GM23338 (cell line): ENCODE results near the gene RIMS1. TPM values are rescaled to one million over a fixed set of nuclear protein-coding genes. Genes with fewer than 3 reads are reported as not detected.

Experiments
- ATAC-seq: fragments of 200-7000 bp; cut with Tn5 transposase; 3 replicates; pipeline ENCODE4 v1.9.1; 2020
- DNase-seq: peaks from one replicate; pipeline ENCODE4 v3.0.0-alpha.2; 2015; ENCODE audit warnings: low spot score
- H2AFZ ChIP-seq: fragments of 200-600 bp; sonication (generic); 2 replicates; pipeline ENCODE4 v1.8.0; 2016; ENCODE audit warnings: antibody characterized with exemption, mild to moderate bottlenecking, moderate library complexity
- H3F3A ChIP-seq: fragments of 200-600 bp; sonication (generic); replicated peaks from 2 replicates; pipeline ENCODE4 v1.8.0; 2017; ENCODE audit warnings: antibody characterized with exemption, mixed run types, low read depth
- H3K27ac ChIP-seq: fragments of 200-600 bp; sonication (generic); 2 replicates; pipeline ENCODE4 v1.6.1; 2016; ENCODE audit warnings: low read depth
- H3K27me3 ChIP-seq: fragments of 200-600 bp; sonication (generic); 2 replicates; pipeline ENCODE4 v1.8.0; 2016; ENCODE audit warnings: mild to moderate bottlenecking, mixed run types, moderate library complexity; ENCODE audit not compliant: insufficient read depth
- H3K36me3 ChIP-seq: fragments of 200-600 bp; sonication (generic); 2 replicates; pipeline ENCODE4 v1.8.0; 2016; ENCODE audit warnings: mild to moderate bottlenecking; ENCODE audit not compliant: insufficient read depth
- H3K4me1 ChIP-seq: fragments of 200-600 bp; sonication (generic); 2 replicates; pipeline ENCODE4 v1.8.0; 2016; ENCODE audit warnings: mild to moderate bottlenecking, moderate library complexity; ENCODE audit not compliant: insufficient read depth
- H3K4me2 ChIP-seq: fragments of 200-600 bp; sonication (generic); 2 replicates; pipeline ENCODE4 v1.7.1; 2017; ENCODE audit warnings: mixed run types
- H3K4me3 ChIP-seq: fragments of 200-600 bp; sonication (generic); 2 replicates; pipeline ENCODE4 v1.6.1; 2016; ENCODE audit warnings: mixed run types
- H3K79me2 ChIP-seq: fragments of 200-600 bp; sonication (generic); replicated peaks from 2 replicates; pipeline ENCODE4 v1.8.0; 2017; ENCODE audit warnings: mild to moderate bottlenecking; ENCODE audit not compliant: insufficient read depth
- H3K9me2 ChIP-seq: fragments of 200-600 bp; sonication (generic); 2 replicates; pipeline ENCODE4 v1.8.0; 2017; ENCODE audit not compliant: insufficient read depth
- H4K20me1 ChIP-seq: fragments of 200-600 bp; sonication (generic); replicated peaks from 2 replicates; pipeline ENCODE4 v1.8.0; 2017; ENCODE audit warnings: mild to moderate bottlenecking; ENCODE audit not compliant: insufficient read depth
- H3K27ac Mint-ChIP-seq: 2 replicates; pipeline ENCODE4 v1.8.0; 2020; ENCODE audit warnings: inconsistent platforms, mild to moderate bottlenecking, moderate library complexity, mixed read lengths
- H3K27me3 Mint-ChIP-seq: 3 replicates; pipeline ENCODE4 v1.8.0; 2022; ENCODE audit warnings: low read depth, mild to moderate bottlenecking, moderate library complexity, mixed read lengths, inconsistent platforms; ENCODE audit not compliant: insufficient read depth, poor library complexity
- H3K36me3 Mint-ChIP-seq: 3 replicates; pipeline ENCODE4 v1.8.0; 2021; ENCODE audit warnings: low read depth, mild to moderate bottlenecking, inconsistent platforms, moderate library complexity, mixed read lengths
- H3K4me1 Mint-ChIP-seq: 3 replicates; pipeline ENCODE4 v1.8.0; 2020; ENCODE audit warnings: mild to moderate bottlenecking, inconsistent platforms, mixed read lengths
- H3K4me3 Mint-ChIP-seq: 3 replicates; pipeline ENCODE4 v1.8.0; 2021; ENCODE audit warnings: moderate library complexity, mild to moderate bottlenecking, inconsistent platforms, mixed read lengths
- H3K9me3 Mint-ChIP-seq: 3 replicates; pipeline ENCODE4 v1.8.0; 2020; ENCODE audit warnings: moderate library complexity, mild to moderate bottlenecking, inconsistent platforms, mixed read lengths
- CREB1 ChIP-seq: fragments of 250-450 bp; sonication (Bioruptor Pico); IDR thresholded peaks from 2 replicates; pipeline ENCODE4 v1.5.0; 2020; ENCODE audit warnings: low read depth, mild to moderate bottlenecking, moderate library complexity
- CTCF ChIP-seq, 2 experiments: fragments of 200-600 bp in 1 of 2; sonication (generic) in 1 of 2; conservative IDR thresholded peaks; 2 replicates each; pipeline versions ENCODE4 v1.5.1 to v1.6.1; 2016 to 2017; ENCODE audit warnings: antibody characterized with exemption in 2 of 2, low read depth in 2 of 2, mild to moderate bottlenecking in 2 of 2, moderate library complexity in 1 of 2
- ETS1 ChIP-seq: IDR thresholded peaks from 2 replicates; pipeline ENCODE4 v1.6.1; 2016; ENCODE audit warnings: antibody characterized with exemption
- EZH2 ChIP-seq: fragments of 200-600 bp; sonication (generic); IDR thresholded peaks from one replicate; pipeline ENCODE4 v1.8.0; 2017; ENCODE audit warnings: antibody characterized with exemption, mild to moderate bottlenecking, low read depth; ENCODE audit not compliant: unreplicated experiment
- EZH2phosphoT487 ChIP-seq: fragments of 200-600 bp; sonication (generic); IDR thresholded peaks from one replicate; pipeline ENCODE4 v1.8.1; 2018; ENCODE audit warnings: antibody characterized with exemption; ENCODE audit not compliant: unreplicated experiment
- NANOG ChIP-seq: IDR thresholded peaks from 2 replicates; pipeline ENCODE4 v1.6.1; 2016; ENCODE audit warnings: antibody characterized with exemption, borderline replicate concordance
- POLR2AphosphoS5 ChIP-seq: IDR thresholded peaks from 2 replicates; pipeline ENCODE4 v1.6.1; 2016; ENCODE audit warnings: antibody characterized with exemption, low read depth
- STAT1 ChIP-seq: IDR thresholded peaks from one replicate; pipeline ENCODE4 v1.6.1; 2016; ENCODE audit warnings: antibody characterized with exemption; ENCODE audit not compliant: unreplicated experiment
- ZNF114 ChIP-seq: fragments of 250-450 bp; sonication (Bioruptor Pico); IDR thresholded peaks from 2 replicates; pipeline ENCODE4 v1.5.0; 2020; ENCODE audit warnings: mild to moderate bottlenecking, moderate library complexity
- ZNF331 ChIP-seq: fragments of 250-450 bp; sonication (Bioruptor Pico); IDR thresholded peaks from 2 replicates; pipeline ENCODE4 v1.5.0; 2020; ENCODE audit warnings: low read depth, mild to moderate bottlenecking, moderate library complexity
- ZNF462 ChIP-seq: fragments of 250-450 bp; sonication (Bioruptor Pico); IDR thresholded peaks from 2 replicates; pipeline ENCODE4 v1.5.0; 2020; ENCODE audit warnings: mild to moderate bottlenecking, moderate library complexity
- polyA plus RNA-seq: library from polyadenylated mRNA; unstranded; fragments of >200 nt; fragmentation: Nextera tagmentation; extraction: Ambion mirVana; gene quantifications from 2 replicates; pipeline ENCODE4 v1.2.1, GENCODE V29; 2016
- total RNA-seq: library from RNA; depleted of rRNA; stranded (reverse); fragments of >200 nt; shearing (Covaris generic); gene quantifications from 2 replicates; pipeline ENCODE4 v1.2.3, GENCODE V29; 2014

Gene RIMS1
- total and polyA plus RNA-seq, 2 experiments from 2014 or later, result 0.89 to 4.0 TPM

GRCh38 chr6:71855406-71855805 lies 30.9 kb upstream of the RIMS1 start:
- no peak for DNase-seq
- no peaks in the 10 kb centered on the region; the same call in 1 of the 2 replicates for H3K9me2 ChIP-seq
- no peaks in the 10 kb centered on the region for H4K20me1 ChIP-seq
- H3K36me3 ChIP-seq, result no peaks in the 10 kb centered on the region
- peak; percentile 15 to 37; a peak in 3 of 4 replicates for TF ChIP-seq CTCF (conservative IDR thresholded peaks at IDR 0.05; ENCODE audit: low read depth in 2 of 2)
- TF ChIP-seq CREB1 (CRISPR knock-in tag), result no peak
- H3K79me2 ChIP-seq, result no peaks in the 10 kb centered on the region
- Mint-ChIP-seq H3K4me3 (no peak overlapping the region), H3K27ac (no peak overlapping the region), H3K9me3 (no peaks in the 10 kb centered on the region), H3K4me1 (no peaks in the 10 kb centered on the region), H3K27me3 (no peaks in the 10 kb centered on the region), H3K36me3 (no peaks in the 10 kb centered on the region)
- no peaks in the 10 kb centered on the region for H3K27me3 ChIP-seq
- H3K27ac ChIP-seq, result no peak overlapping the region
- H2AFZ ChIP-seq, result no peak overlapping the region
- H3K4me3 ChIP-seq, result no peak overlapping the region
- H3F3A ChIP-seq, result no peaks in the 10 kb centered on the region
- no peak overlapping the region for H3K4me2 ChIP-seq
- no peak for ATAC-seq
- no peaks in the 10 kb centered on the region for H3K4me1 ChIP-seq

- Histone ChIP-seq H4K20me1 (no peaks in the 10 kb centered on the region), H3K79me2 (no peaks in the 10 kb centered on the region), H3K27ac (no peak overlapping the region), H3K4me3 (no peak overlapping the region), H3K9me2 (peaks cover 3% of the 10 kb centered on the region; the same call in 1 of the 2 replicates), H3F3A (no peaks in the 10 kb centered on the region), H3K36me3 (no peaks in the 10 kb centered on the region), H3K4me1 (no peaks in the 10 kb centered on the region), H2AFZ (no peak overlapping the region), H3K27me3 (no peaks in the 10 kb centered on the region), H3K4me2 (no peak overlapping the region)
- no peak for DNase-seq
- Mint-ChIP-seq H3K36me3 (no peaks in the 10 kb centered on the region), H3K4me1 (no peaks in the 10 kb centered on the region), H3K4me3 (no peak overlapping the region), H3K27me3 (no peaks in the 10 kb centered on the region), H3K9me3 (no peaks in the 10 kb centered on the region), H3K27ac (no peak overlapping the region)
- ATAC-seq, result no peak
- TF ChIP-seq POLR2AphosphoS5, result no peak
- no peak for TF ChIP-seq ZNF114 (CRISPR knock-in tag)
- no peak for TF ChIP-seq EZH2
- TF ChIP-seq NANOG, result no peak
- TF ChIP-seq STAT1, result no peak
- no peak for TF ChIP-seq CREB1 (CRISPR knock-in tag)
- no peak for TF ChIP-seq ZNF462 (CRISPR knock-in tag)
- TF ChIP-seq ETS1, result no peak
- no peak for TF ChIP-seq EZH2phosphoT487
- TF ChIP-seq CTCF (conservative IDR thresholded peaks at IDR 0.05; ENCODE audit: low read depth in 2 of 2), result no peak
- TF ChIP-seq ZNF331 (CRISPR knock-in tag), result no peak
Measured at GRCh38 chr6:71879016-71879415, 7.3 kb upstream of the RIMS1 start.
